HuH-7 (cell line): ENCODE measurements around the gene CYTH3.
"Not testable (repeated sequence)": the region's sequence is repeated elsewhere in the genome, so short reads cannot be mapped to it uniquely, and the experiment has no call there.

Source experiments
- DNase-seq: peaks from one replicate; pipeline ENCODE4 v3.0.0; 2011; ENCODE audit warnings: low spot score

CYTH3 gene

DNA sequence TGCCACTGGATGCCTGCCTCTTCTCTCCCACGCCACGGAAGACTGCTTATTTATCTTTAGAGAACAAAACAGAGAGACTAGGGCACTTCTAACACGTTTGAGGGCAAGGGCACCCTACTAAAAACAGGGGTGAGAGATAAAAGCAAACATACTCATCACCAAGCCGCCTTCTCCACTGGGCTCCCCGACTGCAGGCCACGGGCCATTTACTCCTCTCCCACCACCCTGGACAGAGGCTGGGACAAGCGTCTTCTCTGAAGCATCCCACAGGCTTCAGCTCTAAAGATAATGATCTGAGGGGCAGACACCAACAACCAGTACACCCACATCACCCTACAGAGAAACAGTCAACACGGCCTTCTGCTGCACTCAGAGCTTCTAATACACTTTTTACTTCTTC is 78.7 kb downstream of the CYTH3 start:
- DNase-seq: no peak

DNA sequence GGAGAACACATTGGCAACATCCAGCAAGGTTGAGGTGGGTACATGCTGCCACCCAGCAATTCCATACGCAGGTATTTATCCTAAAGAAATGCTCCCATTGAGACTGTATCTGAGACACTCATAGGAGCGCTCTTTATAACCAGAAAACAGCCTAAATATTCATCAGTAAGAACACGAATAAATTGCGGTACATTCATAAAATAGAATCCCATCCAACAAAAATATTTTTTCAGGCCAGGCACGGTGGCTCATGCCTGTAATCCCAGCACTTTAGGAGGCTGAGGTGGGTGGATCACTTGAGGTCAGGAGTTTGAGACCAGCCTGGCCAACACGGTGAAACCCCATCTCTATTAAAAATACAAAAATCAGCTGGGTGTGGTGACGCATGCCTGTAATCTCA is 81.9 kb downstream of the CYTH3 start:
- DNase-seq: not testable (repeated sequence)

GRCh38 chr7:6188389-6188788 is 84.0 kb downstream of the CYTH3 start:
- no peak for DNase-seq

DNA sequence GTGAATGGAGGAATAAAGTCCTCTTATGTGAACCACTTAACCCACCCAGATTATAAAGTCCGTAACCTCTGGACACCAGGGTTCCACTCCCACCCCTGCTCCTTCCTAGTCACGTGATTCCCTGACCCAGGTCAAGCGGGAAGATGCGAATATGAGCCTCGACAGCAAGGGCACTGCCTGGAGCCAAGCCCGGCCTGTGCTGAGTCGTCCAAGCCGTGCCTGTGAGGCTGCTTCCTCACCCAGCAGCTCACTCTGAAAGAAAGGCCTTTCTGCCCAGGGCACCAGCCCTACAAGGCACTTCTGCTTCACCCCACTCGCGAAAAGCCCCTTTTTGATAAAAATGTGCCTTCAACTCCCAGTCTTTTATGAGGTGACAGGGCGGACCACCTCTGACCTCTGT is 85.8 kb downstream of the CYTH3 start:
- no peak for DNase-seq

DNA sequence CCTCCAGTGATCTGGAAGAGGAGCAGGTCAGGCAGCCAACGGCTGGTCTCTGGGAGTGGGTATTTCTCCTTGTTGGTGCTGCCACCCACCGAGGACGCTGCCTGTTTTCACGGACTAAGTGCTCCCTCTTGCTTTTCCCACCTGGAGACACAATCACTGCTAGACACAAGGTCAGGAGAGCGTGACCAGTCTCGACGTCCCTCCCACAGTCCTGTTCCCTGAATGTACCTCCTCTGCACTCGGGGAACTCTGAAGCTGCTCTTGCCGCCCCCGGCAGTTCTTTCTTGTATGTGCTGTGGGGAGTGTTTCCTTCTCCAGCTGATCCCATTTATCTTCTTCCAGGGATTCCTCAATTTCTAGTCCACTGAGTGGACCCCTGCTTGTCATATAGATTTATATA is 89.4 kb downstream of the CYTH3 start:
- no peak for DNase-seq

DNA sequence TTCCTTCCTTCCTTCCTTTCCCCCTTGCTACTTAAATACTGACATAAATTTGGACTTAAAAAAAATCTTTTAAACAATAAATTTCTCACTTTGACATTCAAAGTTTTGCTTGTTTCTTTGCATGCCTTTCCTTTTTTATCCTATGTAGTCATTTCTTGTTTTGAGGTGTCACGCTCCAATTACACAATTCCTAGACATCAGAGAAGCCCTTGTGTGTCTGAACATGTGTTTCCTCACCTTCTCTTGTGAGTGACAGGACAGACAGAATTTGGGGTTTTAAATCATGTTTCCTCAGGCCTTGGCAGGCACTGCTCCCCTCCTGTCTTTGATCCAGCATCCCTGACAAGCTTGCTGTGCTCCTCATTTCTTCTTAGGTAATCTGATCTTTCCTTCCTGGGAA is 91.3 kb downstream of the CYTH3 start:
- no peak for DNase-seq

GRCh38 chr7:6180344-6180725 is 92.1 kb downstream of the CYTH3 start:
- DNase-seq: no peak

- DNase-seq: no peak
Measured at GRCh38 chr7:6179620-6180343, 92.6 kb downstream of the CYTH3 start.

DNA sequence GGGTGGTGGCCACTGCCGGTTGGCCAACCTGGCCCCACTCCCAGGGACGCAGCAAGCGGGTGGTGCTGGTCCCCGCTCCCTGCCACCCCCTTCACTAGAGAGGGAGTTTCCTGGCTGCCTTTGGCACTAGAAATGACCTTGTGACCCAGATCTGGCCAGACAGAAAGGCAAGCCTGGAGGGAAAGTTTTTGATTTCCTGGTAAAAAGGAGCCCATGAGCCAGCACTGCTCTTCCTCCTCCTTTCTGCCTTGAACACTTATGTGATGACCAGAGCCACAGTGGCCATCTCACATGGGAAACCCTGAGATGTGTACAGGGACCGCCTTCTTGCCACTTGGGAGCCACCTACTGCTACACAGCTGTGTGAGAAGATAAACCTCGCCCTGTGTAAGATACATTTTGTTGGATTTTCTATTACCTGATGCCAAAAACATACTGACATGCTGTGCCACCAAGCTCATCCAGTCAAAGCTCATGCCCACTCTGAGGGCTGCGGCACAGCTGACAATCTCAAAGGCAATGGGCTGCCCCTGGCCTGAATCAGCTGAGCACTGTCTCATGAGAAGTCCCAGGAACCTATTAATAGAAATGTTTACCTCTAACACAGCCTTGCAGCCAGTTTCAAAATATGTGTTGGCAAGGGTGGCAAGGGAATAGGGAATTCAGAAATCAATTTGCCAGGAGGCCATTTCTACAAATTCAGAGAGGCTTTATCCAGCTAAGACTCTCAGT is 94.0 kb downstream of the CYTH3 start:
- DNase-seq: no peak

- DNase-seq: no peak
Measured at GRCh38 chr7:6175645-6176044, 96.8 kb downstream of the CYTH3 start.

DNA sequence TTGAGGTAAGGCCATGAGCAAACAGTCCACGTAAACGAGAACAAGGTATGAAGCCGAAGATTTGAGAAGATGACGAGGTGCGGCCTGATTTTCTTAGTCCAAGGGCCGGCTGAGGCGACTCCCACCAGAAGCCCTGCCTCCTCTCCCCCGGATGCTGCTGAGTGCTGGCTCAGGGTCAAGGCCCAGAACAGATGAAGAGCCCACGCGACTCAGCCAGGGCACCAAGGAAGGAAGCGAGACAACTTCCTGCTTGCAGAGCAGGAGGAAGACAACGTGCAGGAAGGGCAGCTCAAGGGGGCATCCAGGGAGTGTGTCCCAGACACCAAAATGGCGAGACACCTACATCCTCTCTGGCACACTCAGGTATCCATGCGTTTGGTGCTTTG is 99.5 kb downstream of the CYTH3 start:
- DNase-seq: no peak

GRCh38 chr7:6172224-6172909 is 100.1 kb downstream of the CYTH3 start:
- DNase-seq: no peak

DNA sequence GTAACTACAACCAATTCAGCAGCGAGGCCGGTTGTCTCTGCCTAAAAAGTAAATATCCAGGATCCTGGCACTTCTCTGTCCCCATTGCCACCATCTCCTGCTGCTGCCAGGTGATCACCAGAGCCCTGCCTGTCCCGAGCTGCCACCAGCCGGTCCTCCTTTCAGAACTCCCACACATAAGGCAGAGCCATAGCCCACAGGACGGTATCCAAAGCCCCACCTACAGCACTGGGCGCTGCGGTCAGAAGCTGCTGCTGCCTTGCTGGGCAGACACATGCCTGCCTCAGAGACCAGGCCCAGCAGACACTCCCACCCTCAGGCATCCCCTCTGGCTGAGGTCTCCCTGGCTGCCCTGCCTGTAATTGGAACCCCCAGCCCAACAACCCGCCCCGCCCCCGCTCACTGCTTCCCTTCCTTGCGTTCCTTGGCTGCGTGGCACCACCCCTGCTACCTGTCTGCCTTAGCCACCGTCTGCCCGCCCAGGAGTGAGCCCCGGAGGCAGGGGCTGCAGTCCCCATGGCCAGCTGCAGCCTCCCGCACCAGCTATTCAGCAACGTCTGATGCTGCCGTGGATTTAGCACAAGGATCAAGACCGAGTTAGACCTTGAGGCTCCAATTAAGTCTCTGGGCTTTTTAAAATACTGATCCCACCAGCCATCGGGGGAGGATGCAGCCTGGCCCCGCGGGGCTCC is 100.7 kb downstream of the CYTH3 start:
- no peak for DNase-seq

DNA sequence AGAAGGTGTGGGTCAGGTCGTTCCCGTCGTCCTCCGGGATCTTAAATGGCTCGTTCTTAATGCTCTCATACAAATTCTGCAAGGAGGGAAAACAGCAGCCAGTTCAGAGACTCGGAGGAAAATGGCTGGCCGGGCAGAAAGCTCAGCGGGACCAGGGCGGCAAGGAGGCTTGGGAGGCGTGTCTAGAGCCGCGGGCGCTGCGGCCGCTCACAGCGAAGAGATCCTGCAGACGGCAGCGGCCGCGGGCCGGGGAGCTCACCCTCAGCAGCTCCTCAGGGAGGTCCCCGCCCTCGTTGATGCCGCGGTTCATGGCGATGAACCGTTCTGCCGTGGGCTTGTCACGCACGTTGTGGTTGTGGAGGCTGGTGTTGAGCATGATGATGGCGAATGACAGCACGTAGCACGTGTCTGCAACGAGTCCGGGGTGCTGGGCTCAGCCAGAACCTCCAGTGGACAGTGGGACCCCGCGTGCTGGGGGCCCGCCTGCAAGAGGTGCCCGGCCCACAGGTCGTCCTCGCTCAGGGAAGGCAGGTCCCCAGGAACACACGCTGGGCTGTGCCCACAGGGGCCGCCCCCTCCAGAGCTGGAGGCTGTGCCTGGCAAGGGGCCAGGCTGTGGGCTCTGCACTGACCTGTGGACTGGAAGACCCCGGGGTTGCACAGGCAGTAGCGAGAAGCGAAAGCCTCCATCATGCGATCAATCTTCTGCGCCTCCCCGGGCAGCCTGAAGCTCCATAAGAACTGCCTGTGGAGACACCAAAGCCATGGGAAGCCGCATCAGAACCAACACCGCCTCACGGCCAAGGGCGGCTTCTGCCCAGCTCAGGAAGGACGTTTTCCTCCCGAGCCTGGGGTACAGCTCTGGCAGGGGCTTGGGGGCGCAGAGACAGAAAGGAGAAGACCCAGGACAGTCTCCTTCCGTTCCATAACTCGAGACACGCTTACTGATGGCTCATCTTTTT is 101.6 kb downstream of the CYTH3 start:
- DNase-seq: peak; percentile 65

GRCh38 chr7:6169805-6170520 is 102.5 kb downstream of the CYTH3 start:
- no peak for DNase-seq

DNA sequence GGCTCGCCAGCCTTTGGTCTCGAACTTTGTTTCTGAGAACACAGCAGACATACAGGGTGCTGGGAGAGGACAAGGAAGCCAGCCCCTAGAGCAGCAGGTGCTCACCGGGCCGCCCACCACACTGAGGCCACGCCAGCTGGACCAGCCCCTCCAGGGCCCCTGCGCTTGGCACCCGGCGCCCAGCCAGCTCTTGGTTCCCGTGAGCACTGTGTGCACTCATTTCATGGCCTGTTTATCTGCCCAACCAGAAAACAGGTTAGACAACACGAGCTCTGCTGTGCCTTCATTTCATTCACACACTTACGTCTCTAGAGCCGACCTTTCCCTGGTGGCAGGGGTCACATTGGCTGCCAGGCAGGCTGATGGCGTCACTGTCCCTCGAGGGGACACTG is 104.0 kb downstream of the CYTH3 start:
- no peak for DNase-seq

GRCh38 chr7:6167587-6168476 is 104.6 kb downstream of the CYTH3 start:
- DNase-seq: no peak

DNA sequence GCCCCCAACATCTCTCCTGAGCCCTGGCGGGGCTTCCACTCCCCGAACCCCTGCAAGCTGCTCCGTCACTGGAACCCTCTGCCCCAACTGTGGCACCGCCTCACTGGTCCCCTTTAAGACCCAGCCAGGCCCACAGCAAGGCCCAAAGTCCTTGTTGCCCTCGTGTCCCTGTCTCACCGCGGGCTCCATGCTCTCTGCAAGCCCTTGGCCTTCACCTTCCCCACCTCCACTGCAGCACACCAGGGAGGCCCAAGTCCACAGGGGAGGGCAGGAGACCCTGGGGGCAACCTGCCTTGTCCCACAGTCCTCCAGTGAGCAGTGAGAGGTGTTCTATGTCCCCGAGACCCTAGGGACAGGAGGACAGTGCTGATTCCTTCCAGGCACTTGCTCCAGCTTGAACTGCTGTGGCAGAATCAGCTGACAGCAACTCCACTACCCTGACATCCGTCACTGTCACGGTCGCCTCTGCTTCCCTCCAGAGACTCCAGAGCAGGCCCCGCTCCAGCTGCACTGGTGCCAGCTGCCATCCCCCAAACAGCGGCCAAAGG is 105.3 kb downstream of the CYTH3 start:
- DNase-seq: no peak

DNA sequence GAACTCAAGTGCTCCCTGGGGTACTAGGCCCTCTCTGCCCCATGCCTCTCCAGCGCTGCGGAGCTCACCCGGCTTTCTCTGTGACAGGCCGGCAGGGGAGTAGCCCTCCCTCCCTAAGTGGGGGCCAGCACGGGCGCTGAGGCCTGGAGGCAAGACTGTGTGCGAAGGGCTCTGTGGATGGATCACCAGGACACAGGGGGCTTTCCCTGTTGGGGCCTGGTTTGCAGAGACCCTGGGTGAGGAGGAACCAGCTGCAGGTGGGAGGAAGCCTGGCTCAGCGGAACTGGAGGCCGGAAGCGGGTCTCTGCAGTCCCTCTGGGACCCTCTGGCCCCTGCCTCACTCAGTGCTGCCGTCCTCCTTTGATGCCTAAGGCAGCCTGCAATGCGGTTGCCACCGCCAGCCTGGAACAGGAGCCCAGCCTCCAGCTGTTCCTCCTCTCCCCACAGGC is 106.0 kb downstream of the CYTH3 start:
- no peak for DNase-seq
